ENCODE measurements around the gene ERAP2.
"Not testable (repeated sequence)": the region's sequence is repeated elsewhere in the genome, so short reads cannot be mapped to it uniquely, and the experiment has no call there.

Gene ERAP2

DNA sequence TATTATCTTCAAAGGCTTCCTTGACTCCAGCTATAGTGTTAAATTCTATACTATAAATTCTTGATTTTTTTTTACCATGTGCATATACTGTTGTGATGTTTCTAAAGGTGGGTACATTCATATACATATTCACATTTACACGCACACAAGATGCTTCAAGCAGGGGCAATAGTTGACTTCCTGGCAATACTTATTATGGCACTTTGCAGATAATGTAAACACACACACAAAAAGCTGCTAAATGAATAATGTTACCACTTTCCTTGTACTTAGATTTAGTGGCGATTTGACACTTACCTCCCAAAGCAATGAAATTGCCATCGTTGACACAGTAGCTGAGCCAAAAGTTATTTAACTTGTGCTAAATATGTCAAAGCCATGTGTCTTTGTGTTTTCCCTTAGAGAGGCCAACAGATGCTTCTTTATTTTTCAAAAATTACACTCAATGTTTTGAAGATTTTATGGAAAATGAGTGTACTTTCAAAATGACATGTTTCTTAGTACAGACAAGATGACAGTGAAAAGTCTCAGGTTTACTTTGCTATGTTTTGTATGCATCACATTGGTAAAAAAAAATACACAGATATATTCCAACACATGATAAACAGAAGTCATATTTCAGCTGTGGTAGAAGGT is 12.2 kb upstream of the ERAP2 start:
- no peak for DNase-seq (ENCODE audit: low spot score)

DNA sequence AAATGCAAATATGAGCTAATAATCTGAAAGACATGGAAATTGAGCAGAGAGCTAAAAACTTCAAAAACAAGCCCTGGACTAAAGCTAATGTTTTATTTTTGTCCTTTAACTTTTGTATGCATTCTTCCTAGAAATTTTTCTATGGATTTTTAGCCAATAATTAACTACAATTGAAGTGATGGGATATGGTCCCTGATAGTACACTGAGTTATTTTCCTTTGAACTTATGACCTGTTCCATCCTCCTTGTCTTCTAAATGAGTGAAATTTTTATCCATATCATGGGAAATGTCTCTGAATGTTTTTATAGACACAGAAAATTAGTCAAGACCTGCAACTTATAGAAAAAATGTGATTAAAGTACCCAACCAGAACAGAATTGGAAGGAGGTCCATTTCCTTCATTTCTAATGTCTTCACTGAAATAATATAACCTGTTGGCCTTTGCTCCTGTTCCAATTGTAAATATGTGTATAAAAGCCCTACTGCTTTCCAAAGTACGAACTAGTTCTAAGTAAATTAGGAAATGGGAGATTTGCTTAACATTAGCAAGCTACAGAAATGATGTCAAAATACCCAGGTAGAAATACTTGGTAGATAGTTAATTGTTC is 11.3 kb upstream of the ERAP2 start:
- DNase-seq (ENCODE audit: low spot score) = no peak

DNA sequence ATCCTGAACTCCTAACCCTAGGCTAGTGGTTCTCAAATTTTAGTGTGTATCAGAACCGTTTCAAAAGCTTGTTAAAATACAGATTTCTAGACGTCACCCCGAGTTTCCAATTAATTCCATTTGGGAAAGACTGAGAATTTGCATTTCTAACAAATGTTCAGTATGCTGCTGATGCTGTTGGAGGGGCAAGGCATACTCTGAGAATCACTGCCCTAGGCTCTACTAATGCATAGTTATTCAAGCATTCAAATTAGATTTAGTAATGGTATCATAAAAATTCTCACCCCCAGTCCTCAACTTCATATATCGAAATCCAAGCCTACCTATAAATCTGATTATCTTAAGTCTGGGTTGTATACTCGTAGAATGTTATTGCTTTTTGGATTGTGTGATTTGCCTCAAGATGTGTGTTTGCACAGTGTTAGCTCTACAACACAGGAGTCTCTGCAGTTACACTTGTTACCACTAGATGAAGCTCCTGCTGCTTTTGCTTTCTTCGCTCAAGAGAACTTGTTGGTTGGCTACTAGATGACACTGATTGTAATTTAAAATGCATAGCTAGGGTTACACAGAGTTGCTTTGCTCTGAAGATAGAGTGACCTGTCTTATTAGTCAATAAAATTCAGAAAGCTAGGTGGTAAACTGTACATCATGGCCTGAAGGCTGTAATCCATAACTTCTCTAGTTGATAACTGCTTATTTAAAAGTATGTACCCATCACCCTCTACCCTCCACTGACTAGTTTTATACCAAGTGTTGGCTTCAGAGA is 7.5 kb upstream of the ERAP2 start:
- peak; percentile 47 for DNase-seq (ENCODE audit: low spot score)

DNA sequence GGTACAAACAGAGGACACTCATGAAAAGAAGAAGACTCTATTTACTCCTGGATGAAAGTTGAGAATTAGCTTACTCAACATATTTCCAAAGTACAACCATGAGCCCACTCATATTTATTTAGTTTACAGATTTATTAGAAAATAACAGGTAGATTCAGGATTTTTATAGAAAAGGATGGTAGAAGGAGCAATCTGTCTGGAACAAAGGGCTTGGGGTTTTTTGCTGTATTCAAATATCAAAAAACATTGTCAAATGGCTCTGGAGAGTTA is 7.0 kb upstream of the ERAP2 start:
- no peak for DNase-seq (ENCODE audit: low spot score)

DNA sequence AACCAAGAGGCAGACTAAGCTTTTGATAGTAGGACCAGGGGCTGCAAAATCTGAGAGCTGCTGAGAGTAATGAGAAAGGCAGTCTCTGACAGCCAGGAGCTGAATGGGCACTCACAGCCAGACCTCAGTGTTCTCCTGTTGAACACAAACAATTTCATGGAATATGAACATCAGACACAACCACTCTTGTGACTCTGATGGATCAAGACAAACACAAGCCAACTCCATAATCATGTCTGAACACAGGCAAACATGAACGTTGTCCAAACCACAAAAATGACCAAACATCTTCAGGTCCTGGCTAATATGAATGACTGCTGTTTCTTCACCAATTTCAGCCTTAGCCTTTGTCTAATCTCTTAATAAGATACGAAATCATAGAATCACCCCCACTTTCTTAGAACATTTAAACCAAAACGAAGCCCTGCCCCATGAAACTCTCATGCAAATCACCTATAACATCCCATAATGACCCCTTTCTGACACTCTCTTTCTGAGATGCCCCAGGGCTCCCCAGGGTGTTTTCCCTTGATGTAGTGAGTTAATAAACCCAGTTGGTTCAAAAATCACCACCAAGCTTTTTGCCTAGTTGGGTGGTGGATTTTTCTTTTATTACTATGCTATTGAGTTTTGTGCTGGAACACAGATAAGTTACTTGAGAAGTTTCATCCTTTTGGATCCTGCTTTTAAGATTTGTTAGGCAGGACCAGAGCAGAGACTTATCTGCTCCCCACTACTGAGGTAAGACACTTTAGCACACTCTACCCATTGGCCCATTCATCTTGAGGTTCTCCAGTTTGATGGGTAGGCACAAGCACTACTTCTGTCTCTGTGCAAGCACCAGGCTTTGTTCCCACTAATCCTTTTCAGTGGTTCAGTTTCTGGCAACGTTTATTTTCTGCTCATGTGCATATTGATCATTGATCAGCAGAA is 5.9 kb upstream of the ERAP2 start:
- no peak for DNase-seq (ENCODE audit: low spot score)

DNA sequence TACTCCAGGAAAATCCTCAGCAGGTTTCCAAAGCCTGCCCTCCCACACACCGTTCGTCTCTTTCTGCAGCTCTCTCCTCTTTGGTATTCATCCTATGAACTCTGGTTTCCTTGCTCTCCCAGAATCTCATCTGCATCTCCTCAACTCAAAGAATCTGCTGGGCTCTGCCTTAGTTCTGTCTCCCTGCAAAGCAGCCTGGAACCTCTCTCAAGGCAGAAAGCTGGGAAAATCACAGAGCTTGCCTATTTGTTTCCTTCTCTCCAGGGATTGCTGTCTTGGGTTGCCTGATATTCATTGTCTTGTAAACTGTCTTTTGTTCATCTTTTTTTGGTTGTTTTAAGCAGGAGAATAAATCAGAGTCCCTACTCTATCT is 5.3 kb upstream of the ERAP2 start:
- no peak for DNase-seq (ENCODE audit: low spot score)

DNA sequence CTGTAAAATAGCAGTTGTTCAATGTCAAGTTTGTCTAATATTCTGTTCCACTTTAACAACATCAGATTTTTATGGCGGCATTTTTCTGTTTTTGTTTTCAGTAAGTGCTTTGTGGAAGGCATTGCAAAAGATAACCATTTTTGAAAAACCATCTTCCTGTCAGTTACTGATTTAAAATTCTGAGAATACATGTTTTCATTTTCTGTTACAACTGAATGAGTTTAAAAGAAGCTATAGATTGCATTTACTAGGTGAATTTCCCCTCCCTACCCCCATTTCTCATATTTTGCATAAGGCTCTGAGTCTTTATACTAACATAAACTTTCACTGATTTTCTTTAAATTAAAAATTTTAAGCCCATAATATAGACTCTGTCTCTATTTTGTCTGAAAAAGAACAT is 4.6 kb upstream of the ERAP2 start:
- no peak for DNase-seq (ENCODE audit: low spot score)

DNA sequence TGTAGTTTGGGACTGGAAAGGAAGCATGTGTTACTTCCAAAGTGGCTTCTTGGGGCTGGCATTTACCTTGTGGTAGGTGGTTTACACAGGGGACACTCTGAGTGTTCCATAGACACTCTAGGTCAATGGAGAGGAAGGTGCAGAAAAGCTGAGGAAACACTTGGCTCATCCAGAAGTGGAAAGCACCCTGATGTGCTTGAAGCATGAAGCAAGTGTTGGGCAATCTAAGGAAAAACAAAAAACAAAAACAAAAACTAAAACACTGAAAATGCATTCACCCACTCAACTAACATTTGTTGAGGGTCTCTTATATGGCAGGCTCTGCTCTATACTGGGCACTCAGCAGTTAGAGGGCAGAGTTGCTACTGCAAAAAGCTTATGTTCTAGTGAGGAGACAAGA is 2.9 kb upstream of the ERAP2 start:
- DNase-seq (ENCODE audit: low spot score) = no peak

DNA sequence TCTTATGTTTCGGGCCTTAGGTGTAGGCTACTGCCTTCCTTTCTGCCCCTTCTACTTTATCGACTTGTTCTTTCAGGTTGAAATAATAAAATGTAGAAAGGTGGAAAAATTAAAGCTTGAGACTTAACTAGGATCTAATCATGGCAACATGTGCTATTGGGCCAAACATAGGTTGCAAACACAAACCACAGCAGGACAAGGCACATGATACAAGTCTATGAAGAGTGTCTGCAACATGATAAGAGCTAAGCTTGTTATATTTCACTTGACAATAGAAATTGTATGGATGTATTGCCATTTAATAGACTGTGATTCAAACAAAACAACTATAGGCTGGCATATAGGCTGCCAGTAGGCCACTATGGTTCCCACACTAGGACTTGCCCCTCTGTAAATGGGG is 1.7 kb upstream of the ERAP2 start:
- DNase-seq (ENCODE audit: low spot score) = no peak

DNA sequence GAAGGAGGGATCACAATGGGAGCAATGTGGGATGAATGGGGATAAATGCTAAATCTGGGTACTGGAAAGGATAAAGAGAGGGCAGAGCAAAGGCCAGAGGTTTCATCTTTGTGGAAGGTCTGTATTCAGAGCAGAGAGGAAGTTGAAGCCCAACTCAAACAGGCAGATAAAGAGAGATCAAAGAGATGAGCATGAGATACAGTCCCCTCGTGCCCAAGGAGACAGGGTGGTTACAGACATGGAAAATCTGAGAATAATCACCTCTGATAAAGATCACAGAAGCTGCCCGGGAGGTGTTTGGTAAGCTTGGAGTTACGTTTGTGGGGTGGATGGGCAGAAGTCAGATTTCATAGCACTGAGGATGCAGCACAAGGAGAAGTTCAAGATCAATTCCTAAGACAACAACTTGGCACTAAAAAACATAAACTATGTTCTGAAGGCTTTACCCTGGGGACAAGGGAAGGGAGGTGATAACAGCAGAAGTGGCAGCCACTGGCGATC is 459 bp upstream of the ERAP2 start:
- DNase-seq (ENCODE audit: low spot score) = no peak

DNA sequence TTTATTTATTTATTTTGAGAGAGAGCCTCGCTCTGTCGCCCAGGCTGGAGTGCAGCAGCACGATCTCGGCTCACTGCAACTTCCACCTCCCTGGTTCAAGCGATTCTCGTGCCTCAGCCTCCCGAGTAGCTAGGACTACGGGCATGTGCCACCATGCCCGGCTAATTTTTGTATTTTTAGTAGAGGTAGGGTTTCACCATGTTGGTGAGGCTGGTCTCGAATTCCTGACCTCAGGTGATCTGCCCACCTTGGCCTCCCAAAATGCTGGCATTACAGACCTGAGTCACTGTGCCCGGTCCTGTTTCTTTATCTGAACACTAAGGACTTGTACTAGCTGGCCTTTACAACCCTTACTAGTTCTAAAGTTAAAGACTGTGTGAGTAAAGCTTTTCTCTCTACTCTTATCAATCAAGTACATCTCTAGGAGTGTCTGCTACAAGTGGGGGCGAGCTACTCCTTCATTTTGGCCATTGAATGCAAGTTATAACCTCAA is 723 bp downstream of the ERAP2 start:
- DNase-seq (ENCODE audit: low spot score) = not testable (repeated sequence)

DNA sequence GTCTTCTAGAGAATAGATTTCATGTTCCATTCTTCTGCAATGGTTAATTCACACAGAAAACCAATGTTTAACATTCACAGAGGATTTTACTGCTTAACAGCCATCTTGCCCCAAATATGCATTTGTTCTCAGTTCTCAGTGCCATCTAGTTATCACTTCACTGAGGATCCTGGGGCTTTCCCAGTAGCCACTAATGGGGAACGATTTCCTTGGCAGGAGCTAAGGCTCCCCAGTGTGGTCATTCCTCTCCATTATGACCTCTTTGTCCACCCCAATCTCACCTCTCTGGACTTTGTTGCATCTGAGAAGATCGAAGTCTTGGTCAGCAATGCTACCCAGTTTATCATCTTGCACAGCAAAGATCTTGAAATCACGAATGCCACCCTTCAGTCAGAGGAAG is 3.4 kb downstream of the ERAP2 start:
- DNase-seq (ENCODE audit: low spot score) = no peak

DNA sequence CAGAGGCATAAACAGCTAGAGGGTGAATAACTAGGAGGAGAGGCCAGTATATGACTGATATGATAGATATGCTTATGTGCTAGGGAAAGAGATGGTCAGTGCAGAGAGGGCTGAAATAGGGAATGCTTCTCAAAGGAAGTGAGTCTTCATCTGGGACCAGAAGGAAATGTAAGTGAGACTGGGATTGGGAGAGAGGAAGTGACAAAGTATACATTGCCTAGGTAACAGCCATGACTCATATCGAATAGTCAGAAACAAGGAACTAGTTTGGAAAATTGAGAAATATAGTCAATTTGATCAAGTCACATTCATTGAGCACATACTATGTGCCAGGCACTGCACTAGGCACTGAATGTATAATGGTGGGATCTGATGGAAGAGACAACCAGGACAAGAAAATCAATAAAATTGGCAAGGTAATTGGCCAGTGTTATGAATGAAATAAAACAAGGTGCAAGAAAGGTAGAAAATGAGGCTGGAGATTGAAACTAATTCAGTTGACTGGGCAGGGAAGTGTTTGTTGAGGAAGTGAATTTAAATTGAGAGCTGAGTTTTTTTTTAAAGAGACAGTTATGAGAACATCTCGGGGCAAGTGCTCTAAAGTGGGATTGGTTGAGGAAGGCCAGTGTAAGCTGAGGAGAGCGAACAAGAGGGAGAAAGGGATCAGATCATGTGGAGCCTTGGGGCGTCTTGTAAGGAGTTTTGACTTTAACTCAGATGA is 4.3 kb downstream of the ERAP2 start:
- DNase-seq (ENCODE audit: low spot score) = no peak

DNA sequence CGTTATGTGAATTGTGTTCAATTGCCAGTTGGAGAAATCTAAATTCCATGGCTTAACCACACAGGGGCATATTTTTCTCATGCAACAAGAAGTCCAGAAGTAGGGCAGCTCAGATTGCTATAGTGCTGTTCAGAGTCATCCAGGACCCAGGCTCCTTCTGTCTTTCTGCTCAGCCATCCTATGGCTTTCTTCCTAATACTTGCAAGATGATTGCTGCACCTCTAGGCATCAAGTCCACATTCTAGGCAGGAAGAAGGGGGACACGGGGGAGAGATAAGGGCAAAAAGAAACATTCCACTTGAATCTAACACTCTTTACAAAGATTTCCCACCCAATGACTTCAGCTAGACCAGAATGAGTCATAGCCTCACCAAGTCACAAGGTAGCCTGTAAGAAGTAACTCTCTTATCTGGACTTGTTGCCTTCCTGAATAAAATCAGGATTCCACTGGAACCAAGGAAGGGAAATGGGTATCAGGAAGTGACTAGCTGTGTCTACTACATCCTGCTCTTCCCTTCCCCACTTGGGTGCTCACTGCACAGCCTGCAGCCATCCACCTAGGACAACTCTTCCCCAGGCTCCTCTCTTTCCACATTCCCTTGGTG is 5.3 kb downstream of the ERAP2 start:
- DNase-seq (ENCODE audit: low spot score) = peak; percentile 82

DNA sequence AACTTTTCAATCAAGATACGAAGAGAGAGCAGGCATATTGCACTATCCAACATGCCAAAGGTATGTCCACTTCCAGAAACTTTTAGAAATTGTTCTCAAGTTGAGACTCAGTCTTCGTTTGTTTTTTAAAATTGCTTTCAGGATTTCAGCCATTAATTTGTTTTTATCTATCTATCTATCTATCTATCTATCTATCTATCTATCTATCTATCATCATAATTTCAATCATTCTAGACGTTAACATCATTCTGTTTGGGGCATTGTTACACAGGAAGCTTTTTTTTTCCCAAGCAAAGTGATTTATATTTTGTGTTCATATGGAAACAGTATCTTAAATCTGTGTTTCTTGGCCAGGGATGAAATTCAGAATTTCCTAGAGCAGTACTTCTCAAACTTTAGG is 7.6 kb downstream of the ERAP2 start:
- DNase-seq (ENCODE audit: low spot score) = no peak

DNA sequence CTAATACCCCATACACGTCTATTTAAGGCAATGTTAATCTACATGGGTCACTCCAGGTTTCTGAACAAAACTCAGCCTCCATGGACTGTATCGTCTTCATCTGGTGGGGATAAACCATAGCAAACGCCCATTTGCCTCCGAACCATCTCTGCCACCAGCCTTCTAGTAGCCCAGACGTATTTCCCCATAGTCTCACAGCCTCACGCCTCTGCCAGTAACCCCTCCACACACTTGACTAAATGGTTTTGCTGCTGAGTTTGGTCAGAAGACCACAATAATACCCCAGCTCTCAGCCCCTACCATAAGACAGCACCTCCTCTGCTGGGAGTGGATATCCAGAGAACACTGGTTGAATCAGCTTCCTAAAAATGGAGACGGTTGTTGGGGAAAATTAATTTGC is 8.7 kb downstream of the ERAP2 start:
- DNase-seq (ENCODE audit: low spot score) = no peak

DNA sequence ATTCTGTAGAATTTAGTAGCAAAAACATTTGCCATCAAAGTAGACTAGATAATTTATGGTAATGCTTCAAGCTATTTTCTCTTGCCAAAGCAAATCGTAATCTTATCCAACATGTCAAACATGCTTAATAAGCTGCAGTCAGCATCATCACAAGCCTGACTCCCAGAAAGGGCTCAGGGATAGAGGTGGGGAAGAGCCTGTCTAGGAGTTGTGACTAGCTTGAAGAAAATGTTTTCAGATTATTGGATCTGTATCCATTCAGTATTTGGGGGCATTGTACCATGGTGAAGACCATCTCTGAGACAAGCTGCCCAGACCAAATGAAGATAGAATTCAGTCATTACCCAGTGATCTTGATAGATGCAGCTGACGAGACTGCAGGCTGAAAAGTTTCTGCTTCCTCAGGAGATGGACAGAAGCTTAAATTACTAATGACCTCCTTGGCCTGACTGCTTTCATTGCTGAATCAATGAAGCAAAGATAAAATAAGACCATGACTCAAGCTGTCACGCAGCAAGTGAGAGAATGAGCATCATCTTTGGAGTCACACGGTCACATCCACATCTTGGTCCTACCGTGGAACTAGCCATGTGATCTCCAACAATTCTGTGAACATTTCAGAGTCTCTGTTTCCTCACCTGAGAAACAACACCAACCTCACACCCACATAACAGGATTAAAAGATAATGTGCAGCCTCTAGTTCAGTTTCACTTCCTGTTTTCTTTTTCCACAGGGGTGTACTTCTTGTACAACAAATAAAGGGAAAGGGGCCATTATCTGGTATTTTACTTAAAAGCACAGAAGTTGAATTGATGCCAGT is 9.4 kb downstream of the ERAP2 start:
- DNase-seq (ENCODE audit: low spot score) = no peak

DNA sequence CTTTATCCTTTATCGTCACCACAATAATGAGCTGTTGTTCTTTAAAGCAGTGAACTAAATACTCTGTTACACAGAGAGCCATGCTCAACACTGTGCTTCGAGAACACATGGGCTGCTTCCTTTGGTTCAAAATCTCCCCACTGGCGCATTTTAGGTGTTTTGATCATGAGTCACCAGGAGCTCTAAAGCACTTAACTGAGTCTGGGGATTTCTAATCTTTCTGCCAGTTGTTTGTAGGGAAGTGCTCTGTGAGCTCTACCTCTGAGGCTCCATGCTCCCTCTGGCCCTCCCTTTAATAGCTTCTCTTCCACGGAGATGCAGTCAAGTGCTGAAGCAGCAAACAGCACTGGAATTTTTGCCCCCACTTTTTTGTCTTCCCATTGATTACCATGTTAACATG is 17.0 kb downstream of the ERAP2 start:
- DNase-seq (ENCODE audit: low spot score) = no peak

DNA sequence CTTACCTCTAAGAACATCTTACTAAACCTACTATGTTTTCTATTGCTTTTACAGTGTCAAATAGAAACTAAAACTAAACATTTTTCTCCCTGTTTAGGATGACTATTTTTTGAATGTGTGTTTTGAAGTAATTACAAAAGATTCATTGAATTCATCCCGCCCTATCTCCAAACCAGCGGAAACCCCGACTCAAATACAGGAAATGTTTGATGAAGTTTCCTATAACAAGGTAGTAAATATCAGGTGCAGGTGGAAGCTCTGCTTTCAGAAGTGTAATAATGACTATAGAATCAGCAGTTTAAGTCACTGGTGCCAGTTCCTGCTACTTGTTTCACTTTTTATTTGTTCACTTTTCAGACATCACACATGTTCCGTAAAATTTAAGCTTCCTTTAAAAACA is 20.0 kb downstream of the ERAP2 start:
- no peak for DNase-seq (ENCODE audit: low spot score)

DNA sequence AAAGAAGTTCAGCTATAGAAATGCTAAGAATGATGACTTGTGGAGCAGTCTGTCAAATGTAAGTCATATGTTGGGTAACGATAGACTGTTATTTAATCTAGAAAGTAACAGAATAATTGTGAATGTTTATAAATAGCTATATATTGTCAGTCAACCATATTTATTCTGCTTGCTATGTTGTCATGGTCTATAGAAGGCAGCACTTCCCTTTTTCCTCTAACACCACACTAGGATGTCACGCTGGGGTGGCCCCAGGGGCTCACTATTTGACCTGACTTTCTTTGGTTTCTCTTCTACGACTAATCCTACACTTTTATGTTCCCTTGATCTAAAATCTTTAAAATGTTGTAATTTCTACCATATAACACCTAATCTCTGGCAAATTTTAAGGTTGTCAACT is 20.5 kb downstream of the ERAP2 start:
- no peak for DNase-seq (ENCODE audit: low spot score)
